NCI-H226 (cell line): ENCODE results near the gene GAREM1.

Experiments used
- DNase-seq: peaks from one replicate; pipeline ENCODE4 v3.0.0-alpha.2; 2015

Gene GAREM1

GRCh38 chr18:32422978-32423740, 47.5 kb downstream of the GAREM1 start:
- no peak for DNase-seq

DNA sequence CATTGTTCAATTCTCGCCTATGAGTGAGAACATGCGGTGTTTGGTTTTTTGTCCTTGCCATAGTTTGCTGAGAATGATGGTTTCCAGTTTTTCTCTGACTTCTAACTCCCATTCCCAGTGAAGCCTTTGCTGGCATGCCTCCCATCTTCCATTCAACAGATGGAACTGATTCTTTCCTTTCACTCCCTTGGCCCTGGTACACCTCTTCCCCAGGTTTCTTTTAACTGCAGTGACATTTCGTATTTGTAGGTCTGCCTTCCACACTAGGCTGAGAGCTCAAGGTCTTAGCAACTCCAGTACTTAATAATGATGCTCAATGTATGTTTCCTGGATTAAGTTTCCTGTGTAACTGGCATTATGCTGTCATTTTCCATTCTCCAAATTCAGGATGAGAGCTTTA, 48.5 kb downstream of the GAREM1 start:
- no peak for DNase-seq

DNA sequence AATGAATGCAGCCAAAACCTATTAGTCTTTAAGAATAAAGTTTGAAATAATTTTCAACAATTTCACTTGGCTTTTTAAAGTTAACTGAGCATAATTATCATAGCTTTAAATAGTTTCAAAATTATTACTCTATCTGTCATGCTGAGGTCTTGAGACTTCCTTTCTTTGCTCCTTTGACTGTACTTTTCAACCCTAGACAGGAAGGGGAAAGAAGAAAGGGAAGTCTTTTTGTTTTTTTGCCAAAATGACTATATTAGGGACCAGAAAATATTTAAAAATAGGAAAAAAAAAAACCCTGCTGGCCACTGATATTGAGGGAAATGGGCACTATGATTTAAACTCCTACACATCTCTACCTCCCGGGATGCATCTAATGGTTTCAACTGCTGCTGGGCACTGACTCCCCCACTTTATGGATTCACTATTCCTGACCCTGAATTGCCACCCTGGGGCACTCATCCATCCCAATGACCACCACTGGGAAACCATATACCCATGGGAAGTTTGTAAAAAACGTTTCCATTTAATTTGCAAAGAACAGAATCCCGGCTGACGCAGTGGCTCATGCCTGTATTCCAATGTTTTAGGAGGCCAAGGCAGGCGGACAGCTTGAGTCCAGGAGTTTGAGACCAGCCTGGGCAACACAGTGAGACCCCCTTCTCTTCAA, 50.5 kb downstream of the GAREM1 start:
- no peak for DNase-seq

DNA sequence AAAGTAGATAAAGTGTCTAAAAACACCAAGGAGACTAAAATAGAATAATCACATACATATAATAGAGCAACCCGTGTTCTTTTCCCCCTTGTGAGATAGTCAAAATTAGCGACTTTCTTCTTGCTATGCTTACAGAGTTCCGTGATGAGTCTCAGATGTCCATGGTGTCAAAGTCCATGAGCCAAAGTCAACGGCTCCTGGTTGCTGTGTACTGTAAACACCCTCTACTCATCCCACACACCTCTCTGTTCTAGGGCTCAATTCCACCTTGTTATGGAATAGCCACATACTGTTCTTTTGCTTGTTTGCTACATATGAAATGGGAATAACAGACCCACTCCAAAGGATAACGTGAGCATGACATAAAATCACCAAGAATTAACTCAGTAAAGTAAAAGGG, 52.5 kb downstream of the GAREM1 start:
- DNase-seq = no peak

DNA sequence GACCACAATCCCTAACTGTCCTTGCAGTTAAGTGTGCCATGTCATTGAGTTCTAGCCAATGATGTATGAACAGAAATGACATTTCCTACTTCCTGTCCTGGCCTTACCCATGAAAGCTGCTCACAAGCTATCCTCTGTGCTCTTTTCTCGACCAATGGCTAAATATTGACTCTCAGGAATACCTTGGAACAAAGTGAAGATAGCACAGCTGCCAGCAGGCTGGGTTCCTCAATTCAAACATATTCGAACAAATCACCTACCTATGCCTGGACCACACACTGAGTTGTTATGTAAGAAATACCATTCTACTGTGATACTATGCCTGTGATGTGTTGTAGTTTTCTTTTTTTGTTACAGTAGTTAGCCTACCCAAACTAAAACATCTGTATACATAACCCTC, 65.1 kb downstream of the GAREM1 start:
- DNase-seq = no peak

DNA sequence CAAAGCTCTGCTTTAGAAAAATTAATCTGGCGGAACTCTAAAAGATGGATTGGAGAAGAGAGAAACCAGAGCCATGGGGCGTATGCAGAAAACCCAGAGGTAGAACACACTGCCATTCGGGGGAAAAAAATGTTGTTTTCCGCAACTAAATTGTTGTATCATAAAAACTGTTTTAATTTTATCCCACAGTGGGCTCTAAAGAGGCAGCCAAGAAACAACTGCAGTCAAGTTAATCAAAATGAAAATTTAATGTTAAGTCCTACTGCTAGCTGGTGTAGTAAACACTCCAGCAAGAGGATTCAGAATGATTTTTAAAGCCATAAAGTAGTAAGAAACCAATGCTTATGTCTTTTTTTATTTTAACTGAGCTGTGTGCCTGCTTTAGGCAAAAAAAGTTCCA, 69.1 kb downstream of the GAREM1 start:
- no peak for DNase-seq

DNA sequence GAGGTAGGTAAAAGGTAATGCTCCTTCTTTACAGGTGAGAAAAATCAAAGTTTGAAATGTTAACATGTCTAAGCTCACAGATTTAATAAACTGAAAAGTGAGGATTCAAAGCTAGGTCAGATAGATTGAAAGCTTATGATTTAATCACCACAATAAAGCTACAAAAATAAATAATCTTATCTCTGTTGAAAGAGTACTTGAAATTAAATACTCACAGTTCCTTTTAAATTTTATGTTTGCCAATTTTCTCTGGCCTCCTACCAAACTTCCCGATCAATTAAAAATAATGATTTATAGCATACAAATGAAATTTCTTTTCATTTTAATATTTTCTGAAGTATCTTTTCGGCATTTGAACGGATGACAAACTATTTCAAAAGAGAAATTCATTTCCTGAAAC, 77.3 kb downstream of the GAREM1 start:
- DNase-seq = no peak

- no peak for DNase-seq
Measured at GRCh38 chr18:32391126-32391525, 79.6 kb downstream of the GAREM1 start.

- DNase-seq = no peak
Measured at GRCh38 chr18:32389858-32390257, 80.8 kb downstream of the GAREM1 start.

DNA sequence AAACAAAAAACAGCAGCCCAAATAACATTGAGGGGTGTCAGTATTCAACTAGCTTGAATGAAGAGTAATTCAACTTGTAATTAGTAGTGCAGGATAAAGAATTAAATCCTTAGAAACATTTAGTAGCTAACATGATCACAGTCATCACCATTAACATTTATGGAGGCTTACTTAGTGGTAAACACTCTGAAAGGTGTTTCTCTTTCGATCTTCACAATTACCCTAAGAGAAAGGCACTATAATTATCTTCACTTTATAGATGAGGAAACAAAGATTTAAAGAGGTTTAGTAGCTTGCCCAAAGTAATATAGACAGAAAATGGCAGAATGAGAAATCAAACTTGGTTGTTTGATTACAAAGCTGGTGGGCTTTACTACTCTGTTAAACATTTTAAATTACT, 81.5 kb downstream of the GAREM1 start:
- DNase-seq = no peak

DNA sequence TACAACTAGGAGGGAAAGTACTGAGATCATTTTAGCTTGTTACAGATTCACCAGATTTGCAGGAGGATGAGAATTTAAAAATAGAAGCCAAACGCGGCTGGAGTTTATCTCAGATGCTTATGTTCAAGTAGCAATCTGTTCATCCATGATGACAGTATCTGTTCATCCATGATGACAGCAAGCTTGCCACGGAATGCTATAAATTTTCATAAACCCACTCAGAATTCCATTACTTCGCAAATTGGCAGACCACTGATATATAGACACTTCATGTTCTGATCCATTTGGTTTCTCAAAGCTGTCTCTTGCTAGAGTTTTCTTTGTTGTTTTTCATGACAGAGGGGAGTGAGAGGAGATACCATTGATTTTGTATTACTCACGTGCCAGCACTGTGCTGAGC, 84.2 kb downstream of the GAREM1 start:
- no peak for DNase-seq

- peak; percentile 63 for DNase-seq
Measured at GRCh38 chr18:32383050-32383819, 87.4 kb downstream of the GAREM1 start.

- DNase-seq = no peak
Measured at GRCh38 chr18:32381761-32382160, 88.9 kb downstream of the GAREM1 start.

DNA sequence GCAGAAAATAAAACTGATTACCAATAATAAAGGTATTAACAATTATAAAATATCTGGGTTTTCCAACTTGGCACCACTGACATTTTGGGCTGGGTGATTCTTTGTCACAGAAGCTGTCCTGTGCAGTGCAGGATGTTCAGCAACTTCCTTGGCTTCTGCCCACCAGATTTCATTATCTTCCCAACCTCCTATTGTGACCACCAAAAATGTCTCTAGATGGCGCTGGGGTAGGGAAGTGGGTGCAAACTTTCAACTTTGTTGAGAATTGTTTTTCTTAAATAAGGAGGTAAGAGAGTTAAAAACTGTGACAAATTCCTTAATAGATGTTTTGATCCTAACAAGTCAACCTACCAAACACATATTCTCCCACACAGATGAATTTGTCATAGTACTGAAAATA, 90.1 kb downstream of the GAREM1 start:
- DNase-seq = no peak

DNA sequence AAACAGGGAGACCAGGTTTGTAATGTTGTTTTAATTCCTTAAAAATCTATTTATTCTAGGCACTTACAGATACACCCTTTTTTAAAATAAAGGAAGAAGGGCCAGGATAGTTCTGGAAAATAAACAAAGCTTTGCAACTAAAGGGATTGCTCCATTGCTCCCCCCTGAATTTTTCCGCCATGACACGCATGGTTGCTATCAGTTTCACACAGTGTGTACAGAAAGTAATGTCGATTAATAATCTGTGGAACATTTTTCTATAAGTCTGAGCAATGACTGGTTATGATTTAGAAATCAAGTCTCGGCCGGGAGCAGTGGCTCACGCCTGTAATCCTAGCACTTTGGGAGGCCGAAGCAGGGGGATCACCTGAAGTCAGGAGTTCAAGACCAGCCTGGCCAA, 90.8 kb downstream of the GAREM1 start:
- no peak for DNase-seq

- DNase-seq = peak; percentile 58
Measured at GRCh38 chr18:32378705-32379104, 92.0 kb downstream of the GAREM1 start.

DNA sequence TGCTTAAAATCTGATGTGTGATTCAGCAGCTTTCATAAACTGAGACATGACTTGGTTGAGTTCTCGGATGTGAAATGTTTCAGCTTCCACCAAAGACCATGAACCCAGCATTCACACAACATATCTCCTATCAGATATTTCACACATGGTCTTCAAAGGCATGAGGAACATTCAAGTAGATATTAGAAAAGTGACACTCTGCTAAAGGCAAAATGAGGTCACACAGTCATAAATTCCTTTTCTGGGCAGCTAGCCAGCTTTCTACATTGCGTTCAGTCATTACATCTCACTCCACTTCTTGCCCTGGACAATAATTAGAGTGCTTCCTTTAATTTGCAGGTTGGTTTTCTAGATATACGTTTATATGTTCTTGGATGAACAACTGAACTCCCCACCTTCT, 96.7 kb downstream of the GAREM1 start:
- no peak for DNase-seq

DNA sequence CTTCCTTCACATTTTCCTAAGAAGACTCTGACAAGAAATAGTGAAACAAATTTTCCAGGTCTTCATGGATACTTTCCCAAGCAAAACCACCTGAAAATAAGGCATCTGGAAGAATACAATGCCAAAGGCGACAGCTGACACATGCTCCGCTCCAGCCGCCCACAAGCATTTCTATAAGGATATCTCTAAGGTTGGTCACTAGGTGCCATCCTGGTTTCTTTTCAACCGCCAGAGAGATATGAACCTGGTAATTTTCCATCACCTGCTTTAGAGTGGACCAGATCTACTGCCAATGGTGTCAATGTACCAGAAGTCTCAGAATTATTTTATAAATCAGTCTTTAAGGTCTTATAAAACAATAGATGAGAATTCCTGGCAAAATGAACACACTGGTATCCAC, 97.2 kb downstream of the GAREM1 start:
- no peak for DNase-seq

DNA sequence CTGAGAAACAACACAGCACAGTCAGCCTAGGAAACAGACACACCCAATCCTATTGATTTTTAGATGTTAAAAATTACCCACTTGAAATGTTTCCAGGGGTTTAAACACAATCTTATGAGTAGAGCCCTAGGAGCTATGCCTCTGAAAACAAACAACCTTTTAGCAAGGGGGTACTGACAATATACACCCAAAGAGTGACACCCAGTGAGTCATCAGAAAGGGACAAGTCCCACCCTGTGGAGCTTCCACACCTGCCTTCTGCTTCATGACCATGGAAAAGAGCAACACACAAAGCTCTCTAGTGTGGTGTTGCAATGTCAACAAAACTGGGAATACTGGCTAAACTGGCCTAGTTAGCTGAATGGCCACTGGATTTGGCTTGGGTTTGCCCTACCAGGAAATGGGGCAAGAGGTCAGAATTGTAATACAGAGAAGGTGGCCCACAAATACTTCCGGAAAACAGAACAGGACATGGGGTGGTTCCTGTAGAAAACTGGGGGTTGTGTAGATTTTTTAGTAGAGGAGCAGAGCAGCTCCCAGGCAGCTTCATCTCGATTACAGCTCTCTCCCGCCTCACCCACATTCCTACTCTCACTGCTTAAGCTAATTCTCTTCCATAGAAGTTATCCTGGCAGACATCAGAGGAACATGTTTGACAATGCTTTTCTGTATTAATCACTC, 98.2 kb downstream of the GAREM1 start:
- no peak for DNase-seq

GRCh38 chr18:32372047-32372380, 98.7 kb downstream of the GAREM1 start:
- no peak for DNase-seq

DNA sequence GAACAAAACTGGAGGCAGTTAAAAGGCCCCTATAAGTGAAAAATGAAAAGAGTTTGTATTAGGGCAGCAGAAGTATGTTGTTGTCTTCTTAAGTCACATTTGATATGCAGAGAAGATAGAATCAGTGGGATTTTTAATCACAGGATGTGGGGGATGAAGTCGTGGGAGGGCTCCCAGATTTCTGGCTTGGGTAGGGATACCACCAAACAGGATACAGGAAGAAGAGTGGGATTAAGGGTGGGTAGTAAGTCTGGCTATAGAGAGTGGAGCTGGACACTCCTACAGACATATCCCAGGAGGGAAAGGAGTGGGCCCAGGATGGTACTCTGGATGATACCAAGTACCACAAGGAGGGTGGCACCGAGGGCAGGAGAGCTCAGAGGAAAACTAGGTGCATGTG, 99.3 kb downstream of the GAREM1 start:
- DNase-seq = no peak

DNA sequence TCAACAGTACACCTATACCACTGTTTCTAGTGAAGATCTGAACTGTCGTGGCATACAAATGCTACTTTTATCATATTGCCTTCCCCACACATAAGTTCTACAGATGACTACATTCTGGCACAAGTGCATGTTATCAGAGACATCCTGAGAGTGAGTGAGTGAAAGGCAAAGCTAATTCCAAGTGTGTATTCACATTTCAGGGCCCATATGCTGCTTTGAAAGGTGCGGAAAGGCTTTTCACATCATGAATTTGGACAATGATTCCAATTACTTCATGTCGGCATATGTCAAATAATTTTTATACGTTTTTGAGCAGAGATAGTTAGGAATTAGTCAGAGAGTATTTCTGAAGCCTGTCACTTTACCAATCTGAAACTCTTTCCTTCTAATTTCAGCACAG, 101.7 kb downstream of the GAREM1 start:
- DNase-seq = no peak

DNA sequence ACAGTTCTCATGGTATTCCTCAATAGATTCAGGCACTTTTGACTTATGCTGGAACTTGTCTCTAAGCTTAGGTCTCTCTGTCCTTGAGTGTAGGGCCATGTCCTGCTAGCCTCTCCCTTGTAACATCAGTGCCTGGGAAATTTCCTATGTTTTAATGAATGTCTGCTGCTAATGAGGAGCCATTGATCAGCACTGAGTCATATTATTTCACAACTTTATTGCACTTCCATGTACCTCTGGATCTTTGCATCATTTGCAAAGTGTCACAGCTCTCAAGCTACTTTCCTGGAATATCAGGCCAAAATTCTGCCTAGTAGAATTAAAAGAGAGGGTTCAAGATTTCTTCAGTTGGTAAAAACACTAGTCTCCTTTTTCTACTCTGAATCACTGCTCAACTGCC, 102.5 kb downstream of the GAREM1 start:
- no peak for DNase-seq
